Measurements from ENCODE around the gene STARD13.

- TF ChIP-seq CTCF (IDR thresholded peaks at IDR 0.05) (no peak), POLR2A (IDR thresholded peaks at IDR 0.05) (no peak)
Observed at GRCh38 chr13:33116321-33117010, 169.1 kb downstream of the STARD13 start.
